ENCODE measurements around the gene GRM7.

Gene GRM7

DNA sequence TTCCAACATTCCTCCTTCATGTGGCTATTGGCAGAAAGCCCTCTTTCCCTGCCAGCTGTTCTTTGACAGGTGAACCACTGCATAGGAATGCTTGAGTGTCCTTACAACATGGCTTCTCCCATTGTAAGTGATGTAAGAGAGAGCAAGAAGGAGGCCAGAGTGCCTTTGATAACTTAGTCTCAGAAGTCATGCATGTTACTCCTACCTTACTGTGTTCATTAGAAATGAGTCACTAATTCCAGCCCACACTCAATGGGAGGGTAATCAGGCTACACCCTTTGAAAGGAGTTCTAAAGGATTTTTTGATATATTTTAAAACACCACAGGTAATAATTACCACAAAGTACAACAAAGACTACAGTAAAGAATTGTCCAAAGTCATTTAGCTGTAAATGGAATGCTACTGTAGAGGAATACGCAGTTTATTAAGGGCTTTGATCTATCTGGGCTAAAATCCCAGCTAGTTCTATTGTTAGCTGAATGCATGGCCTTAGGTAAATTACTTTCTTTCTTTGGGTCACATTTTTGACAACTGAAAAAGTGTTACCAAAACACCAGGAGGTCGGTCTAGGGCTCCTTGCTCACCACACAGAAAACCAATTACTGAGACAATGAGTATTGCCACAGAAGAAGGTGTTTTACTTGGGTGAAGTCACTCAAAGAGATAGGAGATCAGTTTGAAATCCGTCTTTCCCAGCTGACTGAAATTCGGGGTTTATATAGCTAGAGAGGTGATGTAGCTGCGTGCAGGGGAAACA, 154.9 kb downstream of the GRM7 start:
- TF ChIP-seq SPI1 (IDR thresholded peaks at IDR 0.05; ENCODE audit: borderline replicate concordance, low read depth), result no peak
- TF ChIP-seq, protein P1, sequence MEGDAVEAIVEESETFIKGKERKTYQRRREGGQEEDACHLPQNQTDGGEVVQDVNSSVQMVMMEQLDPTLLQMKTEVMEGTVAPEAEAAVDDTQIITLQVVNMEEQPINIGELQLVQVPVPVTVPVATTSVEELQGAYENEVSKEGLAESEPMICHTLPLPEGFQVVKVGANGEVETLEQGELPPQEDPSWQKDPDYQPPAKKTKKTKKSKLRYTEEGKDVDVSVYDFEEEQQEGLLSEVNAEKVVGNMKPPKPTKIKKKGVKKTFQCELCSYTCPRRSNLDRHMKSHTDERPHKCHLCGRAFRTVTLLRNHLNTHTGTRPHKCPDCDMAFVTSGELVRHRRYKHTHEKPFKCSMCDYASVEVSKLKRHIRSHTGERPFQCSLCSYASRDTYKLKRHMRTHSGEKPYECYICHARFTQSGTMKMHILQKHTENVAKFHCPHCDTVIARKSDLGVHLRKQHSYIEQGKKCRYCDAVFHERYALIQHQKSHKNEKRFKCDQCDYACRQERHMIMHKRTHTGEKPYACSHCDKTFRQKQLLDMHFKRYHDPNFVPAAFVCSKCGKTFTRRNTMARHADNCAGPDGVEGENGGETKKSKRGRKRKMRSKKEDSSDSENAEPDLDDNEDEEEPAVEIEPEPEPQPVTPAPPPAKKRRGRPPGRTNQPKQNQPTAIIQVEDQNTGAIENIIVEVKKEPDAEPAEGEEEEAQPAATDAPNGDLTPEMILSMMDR (IDR thresholded peaks at IDR 0.05; ENCODE audit: insufficient read depth, low read length), result no peak
- no peak for TF ChIP-seq GABPA (IDR thresholded peaks at IDR 0.05; ENCODE audit: low read depth)
- TF ChIP-seq POLR2AphosphoS5 (IDR thresholded peaks at IDR 0.05; ENCODE audit: low read depth), result no peak
- TF ChIP-seq, protein P2, sequence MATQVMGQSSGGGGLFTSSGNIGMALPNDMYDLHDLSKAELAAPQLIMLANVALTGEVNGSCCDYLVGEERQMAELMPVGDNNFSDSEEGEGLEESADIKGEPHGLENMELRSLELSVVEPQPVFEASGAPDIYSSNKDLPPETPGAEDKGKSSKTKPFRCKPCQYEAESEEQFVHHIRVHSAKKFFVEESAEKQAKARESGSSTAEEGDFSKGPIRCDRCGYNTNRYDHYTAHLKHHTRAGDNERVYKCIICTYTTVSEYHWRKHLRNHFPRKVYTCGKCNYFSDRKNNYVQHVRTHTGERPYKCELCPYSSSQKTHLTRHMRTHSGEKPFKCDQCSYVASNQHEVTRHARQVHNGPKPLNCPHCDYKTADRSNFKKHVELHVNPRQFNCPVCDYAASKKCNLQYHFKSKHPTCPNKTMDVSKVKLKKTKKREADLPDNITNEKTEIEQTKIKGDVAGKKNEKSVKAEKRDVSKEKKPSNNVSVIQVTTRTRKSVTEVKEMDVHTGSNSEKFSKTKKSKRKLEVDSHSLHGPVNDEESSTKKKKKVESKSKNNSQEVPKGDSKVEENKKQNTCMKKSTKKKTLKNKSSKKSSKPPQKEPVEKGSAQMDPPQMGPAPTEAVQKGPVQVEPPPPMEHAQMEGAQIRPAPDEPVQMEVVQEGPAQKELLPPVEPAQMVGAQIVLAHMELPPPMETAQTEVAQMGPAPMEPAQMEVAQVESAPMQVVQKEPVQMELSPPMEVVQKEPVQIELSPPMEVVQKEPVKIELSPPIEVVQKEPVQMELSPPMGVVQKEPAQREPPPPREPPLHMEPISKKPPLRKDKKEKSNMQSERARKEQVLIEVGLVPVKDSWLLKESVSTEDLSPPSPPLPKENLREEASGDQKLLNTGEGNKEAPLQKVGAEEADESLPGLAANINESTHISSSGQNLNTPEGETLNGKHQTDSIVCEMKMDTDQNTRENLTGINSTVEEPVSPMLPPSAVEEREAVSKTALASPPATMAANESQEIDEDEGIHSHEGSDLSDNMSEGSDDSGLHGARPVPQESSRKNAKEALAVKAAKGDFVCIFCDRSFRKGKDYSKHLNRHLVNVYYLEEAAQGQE (IDR thresholded peaks at IDR 0.05; ENCODE audit: insufficient replicate concordance, low read depth), result no peak
- Histone ChIP-seq H3K27ac (replicated peaks) (no peak overlapping the region), H3K27me3 (ENCODE audit: insufficient read depth, poor library complexity, severe bottlenecking) (no peaks in the 10 kb centered on the region), H3K4me3 (replicated peaks; ENCODE audit: insufficient read depth, low read length) (no peak overlapping the region)
- DNase-seq (ENCODE audit: low read depth in 1 of 2, low spot score in 1 of 2), result no peak

DNA sequence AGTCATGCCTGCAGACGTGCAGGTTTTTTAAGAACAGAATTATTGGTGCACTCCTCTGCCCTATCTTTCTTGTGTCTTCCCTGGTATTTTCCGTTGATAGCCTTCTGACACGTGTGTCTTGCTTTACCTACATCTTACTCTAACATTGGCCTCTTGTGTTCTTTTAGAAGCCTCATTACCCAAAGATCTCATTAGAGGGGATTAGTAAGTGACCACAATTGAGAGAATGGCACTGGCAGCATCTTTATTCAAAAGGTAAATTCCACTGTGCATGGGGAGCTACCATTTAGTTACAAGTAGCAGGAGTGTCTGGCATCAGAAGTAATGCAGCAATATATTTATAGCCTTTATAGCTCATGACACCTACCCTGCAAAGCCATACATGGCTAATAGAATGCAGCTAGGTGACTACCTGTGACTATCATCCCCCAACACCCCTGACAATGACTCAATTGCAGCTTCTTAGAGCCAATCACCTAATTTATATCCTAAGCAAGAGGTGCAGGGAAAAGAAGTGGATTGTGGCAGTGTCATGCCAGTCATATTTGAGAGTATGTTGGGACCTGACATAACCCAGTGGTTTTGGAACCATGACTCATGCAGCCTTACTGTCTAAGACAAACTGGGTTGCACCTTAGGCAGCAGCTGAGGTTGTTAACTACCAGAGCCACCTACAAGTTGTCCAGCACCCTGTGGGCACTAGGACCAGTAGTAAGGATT, 164.8 kb downstream of the GRM7 start:
- TF ChIP-seq, protein P1 (IDR thresholded peaks at IDR 0.05; ENCODE audit: insufficient read depth, low read length), result no peak
- no peak for TF ChIP-seq SPI1 (IDR thresholded peaks at IDR 0.05; ENCODE audit: borderline replicate concordance, low read depth)
- TF ChIP-seq GABPA (IDR thresholded peaks at IDR 0.05; ENCODE audit: low read depth), result no peak
- TF ChIP-seq, protein P2 (IDR thresholded peaks at IDR 0.05; ENCODE audit: insufficient replicate concordance, low read depth), result no peak
- TF ChIP-seq POLR2AphosphoS5 (IDR thresholded peaks at IDR 0.05; ENCODE audit: low read depth), result no peak
- H3K27me3 ChIP-seq (ENCODE audit: insufficient read depth, poor library complexity, severe bottlenecking), result no peaks in the 10 kb centered on the region

DNA sequence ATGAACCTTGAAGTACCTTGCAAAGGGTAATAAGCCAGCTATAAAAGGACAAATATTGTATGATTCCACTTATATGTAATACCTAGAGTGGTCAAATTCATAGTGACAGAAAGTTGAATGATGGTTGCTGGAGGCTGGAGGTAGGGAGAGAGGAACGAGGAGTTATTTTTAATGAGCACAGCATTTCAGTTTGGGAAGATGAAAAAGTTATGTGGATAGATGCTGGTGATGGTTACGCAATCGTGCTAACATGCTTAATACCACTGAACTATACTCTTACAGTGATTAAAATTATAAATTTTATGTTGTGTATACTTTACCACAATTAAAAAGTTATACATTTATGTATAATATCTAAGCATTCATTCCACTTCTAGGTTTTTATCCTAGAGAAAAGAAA, 168.6 kb downstream of the GRM7 start:
- TF ChIP-seq, protein P1 (IDR thresholded peaks at IDR 0.05; ENCODE audit: insufficient read depth, low read length), result no peak
- TF ChIP-seq POLR2AphosphoS5 (IDR thresholded peaks at IDR 0.05; ENCODE audit: low read depth) (no peak), GABPA (IDR thresholded peaks at IDR 0.05; ENCODE audit: low read depth) (no peak), SPI1 (IDR thresholded peaks at IDR 0.05; ENCODE audit: borderline replicate concordance, low read depth) (no peak)
- TF ChIP-seq, protein P2 (IDR thresholded peaks at IDR 0.05; ENCODE audit: insufficient replicate concordance, low read depth), result no peak
- H3K4me3 ChIP-seq (replicated peaks; ENCODE audit: insufficient read depth, low read length), result no peak overlapping the region
- H3K27ac ChIP-seq (replicated peaks), result no peak overlapping the region
- no peaks in the 10 kb centered on the region for H3K27me3 ChIP-seq (ENCODE audit: insufficient read depth, poor library complexity, severe bottlenecking)
- no peak for DNase-seq (ENCODE audit: low read depth in 1 of 2, low spot score in 1 of 2)

More for the DNA sequence above, 164.8 kb downstream of the GRM7 start:
- no peak overlapping the region for H3K27ac ChIP-seq (replicated peaks)
- no peak for DNase-seq (ENCODE audit: low read depth in 1 of 2, low spot score in 1 of 2)
- H3K4me3 ChIP-seq (replicated peaks; ENCODE audit: insufficient read depth, low read length), result no peak overlapping the region

Data from HL-60 (cell line).